ENCODE results near the gene SPATA20. TPM values are rescaled to one million over a fixed set of nuclear protein-coding genes. Genes with fewer than 3 reads are reported as not detected.
A peak's percentile ranks its signal among the peaks of the same experiment; 100 is the strongest.

SPATA20 gene
- total RNA-seq, 2 experiments from 2014 or later, result 10.2 to 10.3 TPM

GRCh38 chr17:50564916-50565315, 17.9 kb downstream of the SPATA20 start:
- H3K27ac Mint-ChIP-seq, result no peak overlapping the region
- no peaks in the 10 kb centered on the region for H3K36me3 Mint-ChIP-seq (ENCODE audit: low read depth)
- TF ChIP-seq, protein P1, sequence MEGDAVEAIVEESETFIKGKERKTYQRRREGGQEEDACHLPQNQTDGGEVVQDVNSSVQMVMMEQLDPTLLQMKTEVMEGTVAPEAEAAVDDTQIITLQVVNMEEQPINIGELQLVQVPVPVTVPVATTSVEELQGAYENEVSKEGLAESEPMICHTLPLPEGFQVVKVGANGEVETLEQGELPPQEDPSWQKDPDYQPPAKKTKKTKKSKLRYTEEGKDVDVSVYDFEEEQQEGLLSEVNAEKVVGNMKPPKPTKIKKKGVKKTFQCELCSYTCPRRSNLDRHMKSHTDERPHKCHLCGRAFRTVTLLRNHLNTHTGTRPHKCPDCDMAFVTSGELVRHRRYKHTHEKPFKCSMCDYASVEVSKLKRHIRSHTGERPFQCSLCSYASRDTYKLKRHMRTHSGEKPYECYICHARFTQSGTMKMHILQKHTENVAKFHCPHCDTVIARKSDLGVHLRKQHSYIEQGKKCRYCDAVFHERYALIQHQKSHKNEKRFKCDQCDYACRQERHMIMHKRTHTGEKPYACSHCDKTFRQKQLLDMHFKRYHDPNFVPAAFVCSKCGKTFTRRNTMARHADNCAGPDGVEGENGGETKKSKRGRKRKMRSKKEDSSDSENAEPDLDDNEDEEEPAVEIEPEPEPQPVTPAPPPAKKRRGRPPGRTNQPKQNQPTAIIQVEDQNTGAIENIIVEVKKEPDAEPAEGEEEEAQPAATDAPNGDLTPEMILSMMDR (IDR thresholded peaks at IDR 0.05), result no peak
- no peaks in the 10 kb centered on the region for H3K9me3 Mint-ChIP-seq
- intact Hi-C loops (cut with DNase I, micrococcal nuclease), result loop anchor here in 1 of 2 experiments (5.0 kb wide), 1 partner anchor 62 kb away; no protein-coding TSS in a partner anchor
- Histone ChIP-seq H3K9me3 (ENCODE audit: control insufficient read depth in 1 of 2, insufficient read depth in 1 of 2, low read length in 2 of 2) (peaks cover 0 to 13% of the 10 kb centered on the region in 2 experiments), H3K36me3 (ENCODE audit: insufficient read depth, low read length) (no peaks in the 10 kb centered on the region), H3K27ac (ENCODE audit: low read depth in 1 of 2, low read length in 2 of 2) (no peak overlapping the region), H3K27me3 (ENCODE audit: control insufficient read depth in 1 of 2, insufficient read depth in 2 of 2, low read length in 2 of 2) (peaks cover 53 to 62% of the 10 kb centered on the region in 2 experiments), H3K4me1 (ENCODE audit: insufficient read depth, low read length) (peaks cover 35% of the 10 kb centered on the region), H3K4me3 (ENCODE audit: low read length) (no peak overlapping the region)
- DNase-seq (peak in 2 of 14 experiments; percentile 57 to 64), ATAC-seq (ENCODE audit: poor library complexity) (no peak)
- H3K4me1 Mint-ChIP-seq (ENCODE audit: low read depth), result peaks cover 23% of the 10 kb centered on the region
- peak overlapping the region; percentile 68 for H3K4me3 Mint-ChIP-seq
- peaks cover 65% of the 10 kb centered on the region for H3K27me3 Mint-ChIP-seq
- POLR2A ChIA-PET, result no interaction called here
- CTCF ChIA-PET, result no interaction called here

DNA sequence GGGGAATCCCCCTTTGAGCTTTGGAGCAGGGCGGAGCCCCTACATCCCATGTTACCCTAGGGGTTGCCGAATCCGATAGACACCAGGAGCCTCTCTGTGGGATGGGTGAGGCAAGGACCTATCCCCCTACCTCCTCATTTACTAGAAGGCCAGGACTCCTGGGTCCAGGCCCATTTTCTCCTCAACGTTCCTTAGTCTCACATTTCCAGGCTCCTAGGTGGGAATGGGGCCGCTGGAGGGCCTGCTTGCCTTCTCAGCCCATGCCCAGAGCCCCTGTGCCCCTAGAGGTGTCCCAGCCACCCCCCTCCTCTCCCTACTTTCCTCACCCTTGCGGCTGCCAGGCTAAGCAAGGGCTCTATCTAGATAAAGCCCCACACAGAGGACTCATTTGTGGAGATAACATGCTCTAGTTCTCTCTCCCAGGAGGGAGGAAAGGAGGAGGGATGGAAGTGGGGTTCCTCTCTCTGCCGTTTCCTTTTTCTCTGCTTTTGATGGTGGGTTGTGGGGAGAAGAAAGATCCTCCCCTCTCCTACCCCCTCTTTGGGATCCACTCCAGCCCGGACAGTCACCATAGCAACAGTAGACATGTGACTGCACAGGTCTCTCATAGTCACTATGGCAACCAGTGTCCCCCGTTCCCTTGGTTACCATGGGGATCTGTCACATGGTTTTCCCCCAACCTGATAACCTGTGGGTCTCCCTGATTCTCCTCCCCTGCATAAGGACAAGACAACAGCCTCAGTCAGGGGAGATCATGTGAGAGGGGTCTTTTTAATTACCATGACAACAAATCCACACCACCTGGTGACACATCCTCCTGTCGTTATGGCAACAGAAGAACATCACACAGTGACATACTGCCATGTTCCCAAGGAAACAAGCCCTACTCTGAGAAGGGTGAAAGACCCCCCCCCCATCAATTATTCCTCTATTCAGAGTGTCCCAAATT, 18.7 kb downstream of the SPATA20 start:
- ChIA-PET CTCF (no interaction called here), POLR2A (no interaction called here)
- no peaks in the 10 kb centered on the region for H3K9me3 Mint-ChIP-seq
- Histone ChIP-seq H3K9me3 (ENCODE audit: control insufficient read depth in 1 of 2, insufficient read depth in 1 of 2, low read length in 2 of 2) (peaks cover 0 to 9% of the 10 kb centered on the region in 2 experiments), H3K4me3 (ENCODE audit: low read length) (no peak overlapping the region), H3K36me3 (ENCODE audit: insufficient read depth, low read length) (no peaks in the 10 kb centered on the region), H3K27me3 (ENCODE audit: control insufficient read depth in 1 of 2, insufficient read depth in 2 of 2, low read length in 2 of 2) (peaks cover 49 to 58% of the 10 kb centered on the region in 2 experiments), H3K27ac (ENCODE audit: low read depth in 1 of 2, low read length in 2 of 2) (no peak overlapping the region), H3K4me1 (ENCODE audit: insufficient read depth, low read length) (peaks cover 30% of the 10 kb centered on the region)
- peaks cover 60% of the 10 kb centered on the region for H3K27me3 Mint-ChIP-seq
- TF ChIP-seq, protein P1 (IDR thresholded peaks at IDR 0.05), result no peak
- peak; percentile 11 for ATAC-seq (ENCODE audit: poor library complexity)
- H3K4me3 Mint-ChIP-seq, result peak overlapping the region; percentile 27
- H3K36me3 Mint-ChIP-seq (ENCODE audit: low read depth), result no peaks in the 10 kb centered on the region
- intact Hi-C loops (cut with DNase I, micrococcal nuclease), result loop anchor here in 1 of 2 experiments (5.0 kb wide), 1 partner anchor 62 kb away; no protein-coding TSS in a partner anchor
- peak overlapping the region; percentile 45 for H3K27ac Mint-ChIP-seq
- DNase-seq, result peak in 3 of 14 experiments; percentile 20 to 71 (median 57)
- H3K4me1 Mint-ChIP-seq (ENCODE audit: low read depth), result peaks cover 19% of the 10 kb centered on the region

DNA sequence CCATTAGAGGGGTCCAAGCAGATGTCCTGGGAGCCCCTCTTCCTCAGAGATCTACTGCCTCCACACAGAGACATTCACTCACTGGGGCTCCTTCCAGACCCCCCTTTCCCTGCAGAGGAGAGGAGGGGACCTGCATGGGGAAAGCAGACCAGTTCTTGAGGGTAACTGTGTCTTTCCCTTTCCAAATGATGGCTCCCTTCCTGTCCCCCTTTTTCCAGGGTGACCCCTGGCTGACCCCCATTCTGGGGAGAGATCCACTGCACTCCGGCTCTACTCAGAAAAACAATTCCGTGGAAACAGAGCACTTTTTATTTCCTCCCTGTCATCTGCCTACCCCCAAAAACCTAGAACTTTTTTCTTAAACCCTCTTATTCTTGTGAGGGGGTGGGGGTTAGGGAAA, 19.9 kb downstream of the SPATA20 start:
- POLR2A ChIA-PET, result no interaction called here
- Mint-ChIP-seq H3K4me3 (no peak overlapping the region), H3K9me3 (no peaks in the 10 kb centered on the region), H3K27me3 (peaks cover 69% of the 10 kb centered on the region), H3K36me3 (ENCODE audit: low read depth) (no peaks in the 10 kb centered on the region), H3K27ac (no peak overlapping the region), H3K4me1 (ENCODE audit: low read depth) (peaks cover 19% of the 10 kb centered on the region)
- peaks cover 20% of the 10 kb centered on the region for H3K4me1 ChIP-seq (ENCODE audit: insufficient read depth, low read length)
- DNase-seq (no peak), ATAC-seq (ENCODE audit: poor library complexity) (no peak)
- CTCF ChIA-PET, result no interaction called here
- peaks cover 0 to 9% of the 10 kb centered on the region in 2 experiments for H3K9me3 ChIP-seq (ENCODE audit: control insufficient read depth in 1 of 2, insufficient read depth in 1 of 2, low read length in 2 of 2)
- H3K36me3 ChIP-seq (ENCODE audit: insufficient read depth, low read length), result no peaks in the 10 kb centered on the region
- H3K27ac ChIP-seq (ENCODE audit: low read depth in 1 of 2, low read length in 2 of 2), result no peak overlapping the region
- TF ChIP-seq, protein P1 (IDR thresholded peaks at IDR 0.05), result no peak
- H3K4me3 ChIP-seq (ENCODE audit: low read length), result no peak overlapping the region
- peaks cover 43 to 51% of the 10 kb centered on the region in 2 experiments for H3K27me3 ChIP-seq (ENCODE audit: control insufficient read depth in 1 of 2, insufficient read depth in 2 of 2, low read length in 2 of 2)
- intact Hi-C loops (cut with DNase I, micrococcal nuclease), result loop anchor here in 1 of 2 experiments (5.0 kb wide), 1 partner anchor 60 kb away; no protein-coding TSS in a partner anchor
